MCF 10A (cell line): ENCODE measurements around the gene PRICKLE4. TPM values are rescaled to one million over a fixed set of nuclear protein-coding genes. Genes with fewer than 3 reads are reported as not detected.

Experiments
- BruUV-seq: library from RNA; stranded (reverse); fragments of 400-500 nt; replicated peaks from 2 replicates; lab custom pipeline; 2021; lab: Mats Ljungman, UMichigan
- CTCF ChIA-PET: fragments of 300-600 bp; sonication (Branson Sonifier 250); formaldehyde crosslinking; extraction: SDS; loops from one replicate; lab custom pipeline; 2021; ENCODE audit warnings: antibody characterized with exemption, inconsistent platforms; lab: Yijun Ruan, JAX
- POLR2A ChIA-PET: fragments of 300-600, 350-650 bp; sonication (Branson Sonifier 250); formaldehyde crosslinking; extraction: SDS; loops from one replicate; lab custom pipeline; 2020; ENCODE audit warnings: antibody characterized with exemption, inconsistent platforms; lab: Yijun Ruan, JAX
- DNase-seq: peaks from one replicate; pipeline ENCODE4 v3.0.0-alpha.2; 2018; ENCODE audit not compliant: unreplicated experiment
- H3K27ac Mint-ChIP-seq: one replicate; pipeline ENCODE4 v1.8.0; 2022; ENCODE audit warnings: mild to moderate bottlenecking, low read depth, mixed read lengths; ENCODE audit not compliant: unreplicated experiment
- H3K27me3 Mint-ChIP-seq: one replicate; pipeline ENCODE4 v1.8.0; 2022; ENCODE audit warnings: mixed read lengths; ENCODE audit not compliant: insufficient read depth, unreplicated experiment
- H3K36me3 Mint-ChIP-seq: one replicate; pipeline ENCODE4 v1.8.0; 2022; ENCODE audit warnings: mild to moderate bottlenecking, moderate library complexity, mixed read lengths; ENCODE audit not compliant: insufficient read depth, unreplicated experiment
- H3K4me1 Mint-ChIP-seq: one replicate; pipeline ENCODE4 v1.8.0; 2022; ENCODE audit warnings: mixed read lengths; ENCODE audit not compliant: insufficient read depth, unreplicated experiment
- H3K4me3 Mint-ChIP-seq: one replicate; pipeline ENCODE4 v1.8.0; 2022; ENCODE audit warnings: mild to moderate bottlenecking, moderate library complexity, mixed read lengths; ENCODE audit not compliant: unreplicated experiment
- H3K9me3 Mint-ChIP-seq: one replicate; pipeline ENCODE4 v1.8.0; 2022; ENCODE audit warnings: mixed read lengths; ENCODE audit not compliant: unreplicated experiment
- intact Hi-C: fragments of 100-400 bp; cut with micrococcal nuclease; formaldehyde crosslinking; loops from 2 replicates; pipeline ENCODE4 v1.14.1; 2022
- total RNA-seq: library from RNA; stranded (reverse); gene quantifications from 2 replicates; pipeline ENCODE4 v1.2.3, GENCODE V29; 2022
- TF ChIP-seq, protein P1 (sequence below): fragments of 200-600 bp; IDR thresholded peaks from one replicate; pipeline ENCODE4 v1.8.0; 2022; ENCODE audit warnings: antibody characterized with exemption, mild to moderate bottlenecking; ENCODE audit not compliant: unreplicated experiment

The PRICKLE4 gene
- total RNA-seq, 1 experiment from 2014 or later, result 0.93 TPM

DNA sequence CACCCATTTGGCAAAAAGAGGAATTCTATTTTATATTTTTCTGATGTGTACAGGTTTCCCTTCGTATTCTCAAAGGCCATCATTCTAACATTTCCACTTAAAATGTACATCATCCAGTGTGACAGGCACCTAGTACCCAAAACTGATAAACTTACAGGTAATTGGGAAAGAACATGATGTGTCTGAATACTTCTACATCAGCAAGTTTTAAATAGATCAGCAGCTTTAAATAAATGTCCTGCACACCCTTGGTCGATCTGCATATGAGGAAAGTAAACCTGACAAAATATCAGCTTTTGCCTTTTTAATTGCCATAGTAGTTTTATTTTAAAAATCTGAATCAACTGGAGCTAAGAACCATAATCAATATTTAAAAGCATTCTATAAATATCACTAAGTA, 33.4 kb downstream of the PRICKLE4 start:
- Mint-ChIP-seq H3K4me3 (no peak overlapping the region), H3K36me3 (no peaks in the 10 kb centered on the region), H3K9me3 (no peaks in the 10 kb centered on the region), H3K27me3 (no peaks in the 10 kb centered on the region), H3K4me1 (peaks cover 7% of the 10 kb centered on the region), H3K27ac (no peak overlapping the region)
- intact Hi-C loops, result no loop called here
- TF ChIP-seq, protein P1, sequence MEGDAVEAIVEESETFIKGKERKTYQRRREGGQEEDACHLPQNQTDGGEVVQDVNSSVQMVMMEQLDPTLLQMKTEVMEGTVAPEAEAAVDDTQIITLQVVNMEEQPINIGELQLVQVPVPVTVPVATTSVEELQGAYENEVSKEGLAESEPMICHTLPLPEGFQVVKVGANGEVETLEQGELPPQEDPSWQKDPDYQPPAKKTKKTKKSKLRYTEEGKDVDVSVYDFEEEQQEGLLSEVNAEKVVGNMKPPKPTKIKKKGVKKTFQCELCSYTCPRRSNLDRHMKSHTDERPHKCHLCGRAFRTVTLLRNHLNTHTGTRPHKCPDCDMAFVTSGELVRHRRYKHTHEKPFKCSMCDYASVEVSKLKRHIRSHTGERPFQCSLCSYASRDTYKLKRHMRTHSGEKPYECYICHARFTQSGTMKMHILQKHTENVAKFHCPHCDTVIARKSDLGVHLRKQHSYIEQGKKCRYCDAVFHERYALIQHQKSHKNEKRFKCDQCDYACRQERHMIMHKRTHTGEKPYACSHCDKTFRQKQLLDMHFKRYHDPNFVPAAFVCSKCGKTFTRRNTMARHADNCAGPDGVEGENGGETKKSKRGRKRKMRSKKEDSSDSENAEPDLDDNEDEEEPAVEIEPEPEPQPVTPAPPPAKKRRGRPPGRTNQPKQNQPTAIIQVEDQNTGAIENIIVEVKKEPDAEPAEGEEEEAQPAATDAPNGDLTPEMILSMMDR, result no peak
- ChIA-PET POLR2A (interaction anchor here (0.5 to 1.6 kb wide), 8 partner anchors 12 to 466 kb away, joined by 3 to 6 read pairs (median 3); partner anchors contain the start of gene TOMM6), CTCF (no interaction called here)
- no TSS peak for BruUV-seq
- no peak for DNase-seq

DNA sequence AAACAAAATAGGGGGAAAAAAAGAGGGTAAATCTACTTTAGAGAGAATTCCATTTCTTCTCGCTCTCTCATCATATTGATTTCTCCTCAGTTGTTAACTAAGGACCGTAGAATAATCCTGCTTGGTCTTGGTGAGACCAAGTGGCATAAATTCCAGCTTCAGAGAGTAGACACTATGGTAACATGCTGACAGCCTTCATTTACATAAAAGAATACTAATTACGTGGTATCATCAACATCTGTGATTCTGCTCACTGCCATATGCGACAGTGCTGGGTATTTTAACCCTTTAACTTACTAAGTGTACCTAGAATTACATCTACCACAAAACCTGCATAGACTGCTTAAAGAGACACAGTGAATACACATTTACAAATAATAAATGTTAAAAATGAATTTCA, 34.0 kb downstream of the PRICKLE4 start:
- no peaks in the 10 kb centered on the region for H3K36me3 Mint-ChIP-seq
- intact Hi-C loops, result no loop called here
- TF ChIP-seq, protein P1, result no peak
- H3K27ac Mint-ChIP-seq, result no peak overlapping the region
- ChIA-PET POLR2A (interaction anchor here (0.9 to 1.4 kb wide), 4 partner anchors 13 to 120 kb away, joined by 3 to 4 read pairs (median 3); no protein-coding TSS in a partner anchor), CTCF (interaction anchor here (0.6 to 0.7 kb wide), 2 partner anchors 13 to 24 kb away, joined by 3 to 7 read pairs; no protein-coding TSS in a partner anchor)
- H3K4me3 Mint-ChIP-seq, result no peak overlapping the region
- H3K9me3 Mint-ChIP-seq, result no peaks in the 10 kb centered on the region
- DNase-seq, result no peak
- H3K4me1 Mint-ChIP-seq, result peaks cover 7% of the 10 kb centered on the region
- no TSS peak for BruUV-seq
- H3K27me3 Mint-ChIP-seq, result no peaks in the 10 kb centered on the region

DNA sequence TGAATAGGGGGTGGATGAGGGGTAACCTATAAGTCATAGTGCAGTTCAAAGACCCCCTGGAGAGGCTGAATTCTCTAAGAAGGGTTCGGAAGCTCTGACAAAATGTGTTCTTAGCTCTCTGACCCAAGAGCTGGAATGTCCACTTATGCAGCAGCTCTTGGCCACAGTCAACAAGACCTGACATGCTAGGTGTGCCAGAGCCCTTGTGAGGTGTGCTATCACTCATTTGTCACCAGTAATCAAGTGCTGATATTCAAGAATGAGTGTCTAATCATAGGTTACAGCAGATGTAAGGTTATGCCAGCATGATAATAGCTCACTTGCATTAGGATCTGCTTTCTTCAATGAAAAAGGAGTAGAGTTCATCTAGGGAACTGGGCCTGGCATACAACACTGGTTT, 35.0 kb downstream of the PRICKLE4 start:
- Mint-ChIP-seq H3K36me3 (no peaks in the 10 kb centered on the region), H3K4me1 (peaks cover 7% of the 10 kb centered on the region), H3K27me3 (no peaks in the 10 kb centered on the region), H3K9me3 (no peaks in the 10 kb centered on the region), H3K27ac (no peak overlapping the region), H3K4me3 (no peak overlapping the region)
- no peak for DNase-seq
- POLR2A ChIA-PET, result interaction anchor here (0.9 to 1.0 kb wide), 2 partner anchors 22 to 80 kb away, joined by 3 read pairs; no protein-coding TSS in a partner anchor
- CTCF ChIA-PET, result interaction anchor here (0.7 to 2.3 kb wide), 3 partner anchors 14 to 106 kb away, joined by 3 to 9 read pairs (median 4); partner anchors contain the start of genes BYSL and MED20
- intact Hi-C loops, result no loop called here
- TF ChIP-seq, protein P1, result no peak
- BruUV-seq, result no TSS peak

DNA sequence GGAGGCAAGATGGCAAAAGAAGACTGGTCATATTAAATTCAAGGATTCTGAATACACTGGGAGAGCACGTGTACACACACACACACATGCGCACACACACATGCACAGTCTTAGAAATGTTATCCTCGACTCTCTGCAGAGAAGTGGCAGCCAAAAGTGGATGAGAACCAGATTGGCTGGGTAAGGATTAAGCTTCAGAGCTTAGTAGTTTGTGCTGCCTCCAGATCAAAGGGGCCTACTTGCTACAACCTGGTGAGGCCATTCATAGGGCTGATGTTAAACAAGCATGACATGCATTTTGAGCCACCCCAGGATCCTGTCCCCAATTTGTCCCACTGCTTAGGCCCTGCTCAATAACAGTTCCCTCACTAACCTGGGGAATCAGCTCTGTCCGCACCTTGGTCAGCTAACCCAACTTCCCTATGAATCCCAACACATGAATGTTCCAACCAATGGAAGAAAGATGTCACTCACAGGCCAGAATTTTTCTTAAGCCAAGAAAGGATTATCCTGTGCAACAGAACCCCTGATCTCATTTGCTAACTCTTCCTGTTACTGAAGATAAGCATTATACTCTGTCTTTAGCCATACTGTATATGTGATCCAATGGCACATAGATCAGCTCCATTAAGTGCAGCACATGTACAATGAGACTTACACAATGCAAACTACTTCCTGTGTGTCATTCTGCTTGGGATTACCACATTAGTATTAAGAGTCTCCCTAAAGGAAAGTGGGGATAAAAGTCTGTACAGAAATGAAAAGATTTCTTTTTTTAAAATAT, 37.9 kb downstream of the PRICKLE4 start:
- no peak overlapping the region for H3K4me3 Mint-ChIP-seq
- H3K36me3 Mint-ChIP-seq, result no peaks in the 10 kb centered on the region
- TF ChIP-seq, protein P1, result no peak
- intact Hi-C loops, result no loop called here
- no TSS peak for BruUV-seq
- CTCF ChIA-PET, result interaction anchor here (0.6 to 0.9 kb wide), 2 partner anchors 18 to 19 kb away, joined by 3 read pairs; no protein-coding TSS in a partner anchor
- no peak overlapping the region for H3K27ac Mint-ChIP-seq
- peak; percentile 26 for DNase-seq
- H3K4me1 Mint-ChIP-seq, result peaks cover 7% of the 10 kb centered on the region
- no peaks in the 10 kb centered on the region for H3K9me3 Mint-ChIP-seq
- H3K27me3 Mint-ChIP-seq, result no peaks in the 10 kb centered on the region
- POLR2A ChIA-PET, result no interaction called here
